Cerebellar nuclear complex (tissue), 1 donor: ENCODE measurements around the gene PPP1R15B.

Experiments used
- DNase-seq, 2 experiments: peaks; one replicate each; lab custom pipeline; 2025; lab: John Stamatoyannopoulos, UW

Gene PPP1R15B

GRCh38 chr1:204400882-204401510 lies 10.6 kb downstream of the PPP1R15B start:
- no peak for DNase-seq

GRCh38 chr1:204398197-204399125 lies 13.2 kb downstream of the PPP1R15B start:
- DNase-seq: peak in 1 of 2 experiments; percentile 59

- no peak for DNase-seq
Measured at GRCh38 chr1:204396015-204396583, 15.5 kb downstream of the PPP1R15B start.

GRCh38 chr1:204391629-204392028 lies 20.0 kb downstream of the PPP1R15B start:
- no peak for DNase-seq

GRCh38 chr1:204390751-204391466 lies 20.7 kb downstream of the PPP1R15B start:
- DNase-seq: no peak

- no peak for DNase-seq
Measured at GRCh38 chr1:204385727-204386126, 25.9 kb downstream of the PPP1R15B start.

- DNase-seq: peak in 1 of 2 experiments; percentile 42
Measured at GRCh38 chr1:204384636-204385352, 26.8 kb downstream of the PPP1R15B start.

- DNase-seq: no peak
Measured at GRCh38 chr1:204383163-204383904, 28.3 kb downstream of the PPP1R15B start.

GRCh38 chr1:204382714-204383083 lies 28.9 kb downstream of the PPP1R15B start:
- DNase-seq: no peak

- no peak for DNase-seq
Measured at GRCh38 chr1:204380293-204380831, 31.3 kb downstream of the PPP1R15B start.

- no peak for DNase-seq
Measured at GRCh38 chr1:204377800-204378668, 33.6 kb downstream of the PPP1R15B start.

- no peak for DNase-seq
Measured at GRCh38 chr1:204376919-204377799, 34.5 kb downstream of the PPP1R15B start.

- no peak for DNase-seq
Measured at GRCh38 chr1:204376465-204376864, 35.2 kb downstream of the PPP1R15B start.

GRCh38 chr1:204373911-204374310 lies 37.7 kb downstream of the PPP1R15B start:
- DNase-seq: no peak

- DNase-seq: no peak
Measured at GRCh38 chr1:204370176-204370575, 41.4 kb downstream of the PPP1R15B start.

- DNase-seq: no peak
Measured at GRCh38 chr1:204368996-204369726, 42.5 kb downstream of the PPP1R15B start.

GRCh38 chr1:204367956-204368355 lies 43.7 kb downstream of the PPP1R15B start:
- DNase-seq: no peak
